Measurements from ENCODE around the gene SV2C.

- TF ChIP-seq CTCF (IDR thresholded peaks at IDR 0.05) (no peak), POLR2A (IDR thresholded peaks at IDR 0.05) (no peak)
Observed at GRCh38 chr5:76174101-76174500, 90.9 kb downstream of the SV2C start.

Measured in tibial nerve (tissue), 3 donors.